IMR-90 (cell line): ENCODE results near the gene TMEM72.

Experiments
- BHLHE40 ChIP-seq: fragments of 150-350 bp; IDR thresholded peaks from 2 replicates; pipeline ENCODE4 v1.6.1; 2016; ENCODE audit warnings: mild to moderate bottlenecking, low read depth, low read length
- CEBPB ChIP-seq: IDR thresholded peaks from 2 replicates; pipeline ENCODE4 v1.6.1; 2012; ENCODE audit warnings: low read depth, low read length, improper control_type of control experiment
- SMC3 ChIP-seq: fragments of 150-350 bp; IDR thresholded peaks from 2 replicates; pipeline ENCODE4 v1.6.1; 2016; ENCODE audit warnings: low read depth, mild to moderate bottlenecking, antibody characterized with exemption, low read length, moderate library complexity

DNA sequence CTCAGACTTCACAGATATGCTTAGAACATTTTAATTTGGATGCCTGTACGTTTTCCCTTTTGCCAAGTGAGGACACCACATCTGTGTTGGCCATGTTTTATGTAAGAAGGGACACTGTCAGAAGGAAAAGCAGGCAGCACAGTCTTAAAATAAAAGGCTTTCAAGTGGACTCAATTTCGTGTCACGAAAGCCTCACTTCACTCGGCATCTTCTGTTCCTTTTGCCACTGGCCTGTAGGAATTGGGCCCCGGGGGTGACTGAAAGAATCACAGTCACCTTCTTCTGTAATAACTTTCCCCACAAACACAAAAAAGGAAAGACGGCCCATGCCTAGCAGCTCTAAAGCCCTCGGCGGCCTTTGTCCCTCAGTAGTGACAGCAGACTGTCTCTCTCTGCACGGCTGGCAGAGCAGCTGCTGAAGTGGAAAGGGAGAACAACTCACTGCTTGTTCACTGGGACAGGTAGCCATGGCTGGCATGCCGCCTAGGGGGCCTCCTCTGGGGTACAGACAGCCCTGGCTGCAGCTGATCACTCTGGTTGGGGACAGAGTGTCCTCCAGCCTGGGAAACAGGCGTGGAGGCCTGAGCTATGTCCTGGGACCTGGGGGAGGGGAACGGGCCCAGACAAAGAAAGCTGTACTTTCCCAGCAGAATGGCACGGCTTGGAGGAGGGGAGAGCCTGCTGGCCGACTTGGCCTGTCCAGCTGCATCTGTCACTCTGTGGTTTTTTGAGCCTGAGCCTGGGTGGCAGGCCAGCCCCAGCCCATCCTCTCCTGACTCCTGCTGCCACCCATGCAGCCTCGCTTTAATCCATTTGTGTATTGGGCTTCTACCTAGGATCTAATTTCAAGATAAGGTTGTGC is 52.9 kb downstream of the TMEM72 start:
- TF ChIP-seq SMC3 (no peak), CEBPB (no peak), BHLHE40 (no peak)
